Subcutaneous adipose tissue (tissue), 4 donors: Measurements from ENCODE around the gene C6orf89. TPM values are rescaled to one million over a fixed set of nuclear protein-coding genes. Genes with fewer than 3 reads are reported as not detected.

ENCODE experiments used
- total RNA-seq, 4 donors: library from RNA; depleted of rRNA; stranded (reverse); fragments of >200 nt; gene quantifications; one replicate each; pipeline ENCODE4 v1.1.0, GENCODE V29; 2016
- TF ChIP-seq, protein P1 (sequence below): fragments of 450-650 bp; IDR thresholded peaks from one replicate; pipeline ENCODE4 v1.5.1; 2016; ENCODE audit warnings: low read depth, mild to moderate bottlenecking, control low read depth, antibody characterized with exemption, moderate library complexity

C6orf89 gene
- total RNA-seq, 4 donors from 2014 or later: 36.2 to 49.5 (median 44.2) TPM

DNA sequence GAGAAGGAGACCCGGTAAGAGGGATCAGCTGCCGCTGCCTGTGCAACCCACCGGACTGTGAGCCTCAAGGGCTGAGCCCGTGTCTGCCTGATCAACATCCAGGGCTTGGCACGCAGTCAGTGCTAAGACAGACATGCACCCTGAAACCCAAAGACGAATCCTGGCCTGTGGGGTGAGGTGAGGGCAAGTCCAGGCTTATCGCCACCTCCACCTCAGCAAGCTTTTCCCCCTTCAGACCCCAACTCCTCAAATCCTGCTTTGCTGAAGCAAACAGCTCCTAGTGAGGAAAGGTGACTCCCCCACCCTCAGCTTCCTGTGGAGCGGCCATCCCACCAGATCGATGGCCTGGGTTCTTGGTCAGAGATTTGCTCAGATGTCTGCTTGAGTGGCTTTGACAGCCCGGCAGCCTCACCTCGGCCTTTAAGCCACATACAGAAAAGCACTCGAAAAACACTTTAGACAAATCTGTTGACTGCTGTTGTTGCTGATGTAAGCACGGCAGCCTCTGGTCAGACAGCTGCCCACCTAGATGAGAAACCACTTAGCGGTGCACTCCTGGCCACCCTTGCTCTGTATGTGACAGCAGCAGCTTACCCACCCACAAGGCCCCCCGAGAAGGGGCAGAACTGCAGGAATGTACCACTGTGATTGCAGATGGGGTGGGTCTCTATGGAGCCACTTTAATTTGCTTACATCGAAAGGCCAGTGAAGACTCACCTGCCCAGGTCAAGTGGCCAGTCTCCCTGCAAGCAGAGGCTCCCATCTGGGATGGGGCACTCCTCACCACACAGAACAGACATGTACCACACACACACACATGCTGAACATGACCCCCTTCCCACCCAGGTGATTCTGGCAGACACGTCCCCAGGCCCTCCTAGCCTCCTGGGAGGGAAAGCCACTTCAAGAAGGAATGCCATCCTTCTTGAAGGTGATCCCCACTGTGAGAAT, 85.4 kb downstream of the C6orf89 start:
- TF ChIP-seq, protein P1, sequence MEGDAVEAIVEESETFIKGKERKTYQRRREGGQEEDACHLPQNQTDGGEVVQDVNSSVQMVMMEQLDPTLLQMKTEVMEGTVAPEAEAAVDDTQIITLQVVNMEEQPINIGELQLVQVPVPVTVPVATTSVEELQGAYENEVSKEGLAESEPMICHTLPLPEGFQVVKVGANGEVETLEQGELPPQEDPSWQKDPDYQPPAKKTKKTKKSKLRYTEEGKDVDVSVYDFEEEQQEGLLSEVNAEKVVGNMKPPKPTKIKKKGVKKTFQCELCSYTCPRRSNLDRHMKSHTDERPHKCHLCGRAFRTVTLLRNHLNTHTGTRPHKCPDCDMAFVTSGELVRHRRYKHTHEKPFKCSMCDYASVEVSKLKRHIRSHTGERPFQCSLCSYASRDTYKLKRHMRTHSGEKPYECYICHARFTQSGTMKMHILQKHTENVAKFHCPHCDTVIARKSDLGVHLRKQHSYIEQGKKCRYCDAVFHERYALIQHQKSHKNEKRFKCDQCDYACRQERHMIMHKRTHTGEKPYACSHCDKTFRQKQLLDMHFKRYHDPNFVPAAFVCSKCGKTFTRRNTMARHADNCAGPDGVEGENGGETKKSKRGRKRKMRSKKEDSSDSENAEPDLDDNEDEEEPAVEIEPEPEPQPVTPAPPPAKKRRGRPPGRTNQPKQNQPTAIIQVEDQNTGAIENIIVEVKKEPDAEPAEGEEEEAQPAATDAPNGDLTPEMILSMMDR: no peak

DNA sequence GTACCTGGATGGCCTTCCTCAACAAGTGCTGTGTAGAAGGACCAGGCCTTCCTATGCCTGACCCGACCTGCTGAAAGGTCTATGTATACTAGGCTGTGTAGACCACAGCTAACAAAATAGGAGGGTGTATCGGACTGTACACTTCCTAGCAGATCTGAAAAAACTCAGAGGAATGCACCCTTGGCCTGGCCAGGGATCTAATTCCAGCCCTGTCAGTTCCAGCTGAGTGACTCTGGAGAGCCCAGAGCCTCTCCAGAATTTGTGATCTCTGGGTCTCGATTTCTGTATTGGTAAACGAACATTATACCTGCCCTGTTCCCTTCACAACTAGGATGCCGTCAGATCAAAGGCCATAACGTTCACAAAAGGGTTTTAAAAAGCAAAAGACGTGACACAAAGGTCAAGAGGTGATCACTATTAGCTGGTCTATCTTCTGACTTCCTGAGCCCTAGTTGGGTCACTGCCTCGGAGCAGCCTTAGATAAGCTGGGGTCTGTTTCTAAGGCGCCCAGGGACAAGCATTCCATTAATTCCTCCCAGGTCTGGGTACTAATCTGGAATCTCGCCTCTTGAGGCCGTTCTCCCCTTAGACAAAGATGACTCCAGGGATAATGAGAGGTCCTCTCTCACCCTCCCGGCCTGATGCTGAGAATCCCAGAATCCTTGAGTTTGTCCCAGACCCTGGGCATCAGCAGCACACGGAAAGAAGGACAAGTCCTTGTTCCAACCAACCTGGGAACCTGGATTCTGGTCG, 86.3 kb downstream of the C6orf89 start:
- TF ChIP-seq, protein P1: no peak

DNA sequence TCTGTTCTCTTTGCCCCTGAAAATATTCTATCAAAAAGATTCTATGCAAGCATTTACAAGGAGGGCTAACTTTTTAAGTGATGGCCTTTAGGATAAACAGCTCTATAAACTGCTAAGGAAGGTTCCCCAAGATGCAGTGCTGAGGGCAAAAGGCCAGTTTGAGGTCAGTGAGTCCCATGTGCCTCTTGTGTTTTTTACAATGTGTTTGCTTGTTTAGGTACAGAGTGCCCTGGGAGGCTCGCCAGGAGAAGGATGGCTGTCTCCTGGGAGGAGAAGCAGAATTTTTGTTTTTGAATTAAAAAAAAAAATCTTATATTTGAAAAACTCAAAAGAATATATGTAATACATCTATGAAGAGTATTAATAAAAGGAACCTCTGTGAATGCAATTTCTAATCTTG, 87.4 kb downstream of the C6orf89 start:
- TF ChIP-seq, protein P1: no peak

DNA sequence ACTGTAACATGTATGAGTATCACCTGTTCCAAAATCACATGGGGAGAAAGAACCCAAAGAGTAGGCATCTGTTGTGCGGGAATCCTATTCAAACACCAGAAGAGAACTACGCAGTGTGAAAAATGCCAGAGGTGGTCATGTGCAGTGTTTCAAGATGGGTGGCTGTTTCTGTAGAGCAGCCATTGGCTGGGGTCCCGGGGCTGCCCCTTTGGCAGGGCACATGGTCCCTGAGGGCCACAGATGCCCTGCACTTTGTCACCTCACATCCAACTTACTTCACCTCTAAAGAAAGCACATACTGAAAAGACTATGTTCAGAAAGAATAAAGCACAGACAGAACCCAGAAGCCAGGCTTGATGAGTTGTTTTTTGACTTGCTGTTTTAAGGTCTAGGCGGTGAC, 87.9 kb downstream of the C6orf89 start:
- TF ChIP-seq, protein P1: no peak

DNA sequence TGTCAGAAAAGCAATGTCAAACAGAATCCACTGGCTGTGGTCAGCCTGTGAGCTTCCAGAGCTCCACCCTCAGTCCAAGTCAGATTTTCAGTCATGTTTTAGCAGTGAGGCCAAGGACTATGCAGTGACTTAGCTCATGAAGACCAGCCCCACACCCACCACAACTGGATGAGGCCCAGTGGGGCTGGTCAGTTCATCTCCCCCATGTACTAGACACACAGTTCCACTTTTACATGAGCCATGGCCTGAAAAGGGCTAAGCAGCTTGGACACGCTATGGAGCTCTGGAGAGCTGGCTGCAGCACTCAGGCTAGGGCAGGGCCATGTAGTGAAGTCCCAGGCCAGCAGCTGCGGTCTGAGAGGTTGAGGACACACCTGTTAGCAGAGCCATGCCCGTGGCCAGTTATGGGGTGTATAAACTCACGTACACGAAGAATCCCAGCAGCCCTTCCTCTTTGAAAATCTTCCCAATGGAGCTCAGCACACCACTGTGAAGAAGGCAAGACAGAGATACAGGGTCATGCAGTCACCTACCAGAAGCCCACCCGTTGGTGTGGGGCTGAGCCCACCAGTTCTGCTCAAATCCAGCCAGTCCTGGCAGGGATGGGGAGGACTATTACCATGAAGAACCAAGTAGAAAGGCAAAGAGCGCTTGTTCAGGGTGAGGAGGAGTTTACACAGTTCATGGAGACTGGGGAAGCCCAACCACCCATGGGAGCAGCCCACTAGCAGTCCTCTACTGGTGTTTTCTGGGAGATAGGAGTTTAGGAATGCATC, 89.7 kb downstream of the C6orf89 start:
- TF ChIP-seq, protein P1: no peak

DNA sequence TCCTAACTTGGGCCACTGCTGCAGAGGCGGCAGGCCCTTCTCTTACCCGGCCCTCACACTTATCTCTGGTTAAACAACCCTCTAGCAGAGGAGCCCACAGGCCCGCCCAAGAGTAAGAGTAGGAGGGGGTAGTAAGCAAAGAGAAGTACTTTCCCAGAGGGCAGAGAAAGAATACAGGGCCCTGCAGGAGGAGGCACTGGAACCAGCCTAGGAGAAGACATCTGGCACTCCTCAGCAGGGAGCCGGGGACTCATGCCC, 90.2 kb downstream of the C6orf89 start:
- TF ChIP-seq, protein P1: no peak

DNA sequence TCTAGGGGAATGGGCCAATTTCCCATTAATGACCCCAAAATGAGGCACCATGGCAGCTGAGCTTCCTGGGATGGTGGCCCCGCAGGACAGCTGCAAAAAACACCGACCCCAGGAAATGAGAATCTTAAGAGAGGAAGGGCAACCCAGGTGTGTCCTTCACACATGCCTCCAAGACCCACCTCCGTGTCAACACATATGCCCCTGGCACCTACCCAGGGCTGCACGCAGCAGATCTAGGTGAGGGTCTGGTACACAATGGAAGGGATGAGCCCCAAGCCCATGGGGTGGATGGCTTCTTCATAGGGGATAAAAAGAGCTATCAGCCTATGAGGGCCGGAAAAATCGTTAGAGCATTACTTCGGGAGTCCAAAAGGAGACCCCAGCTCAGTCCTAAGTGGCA, 90.8 kb downstream of the C6orf89 start:
- TF ChIP-seq, protein P1: no peak
